ENCODE measurements around the gene FBXW10. TPM values are rescaled to one million over a fixed set of nuclear protein-coding genes. Genes with fewer than 3 reads are reported as not detected.
"Not testable (repeated sequence)": the region's sequence is repeated elsewhere in the genome, so short reads cannot be mapped to it uniquely, and the experiment has no call there.

The FBXW10 gene
- total RNA-seq, 1 donor from 2014 or later = 0.19 TPM

DNA sequence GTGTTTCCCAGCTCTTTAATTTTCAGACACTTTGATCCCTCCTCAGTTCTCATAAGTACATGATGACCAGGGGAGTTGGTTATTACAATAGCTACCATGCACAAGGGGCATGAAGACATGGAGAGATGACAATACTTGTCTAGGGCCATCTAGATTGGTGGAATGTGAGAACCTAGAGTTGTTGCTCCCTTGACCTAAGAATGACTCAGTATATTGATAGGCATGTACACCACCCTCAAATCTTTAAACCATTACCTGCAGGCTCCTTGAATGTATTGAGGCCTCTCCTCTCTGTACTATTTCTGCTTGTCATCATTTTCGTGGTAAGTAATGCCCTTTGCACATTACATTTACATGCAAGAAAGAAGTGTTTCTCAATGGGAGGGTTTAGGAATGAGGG, 20.3 kb upstream of the FBXW10 start:
- H3K27ac Mint-ChIP-seq (ENCODE audit: unreplicated experiment); H3K4me1 Mint-ChIP-seq; DNase-seq (ENCODE audit: low read depth, low spot score); H3K9me3 Mint-ChIP-seq; H3K27me3 Mint-ChIP-seq (ENCODE audit: low read depth); H3K4me3 Mint-ChIP-seq; H3K36me3 Mint-ChIP-seq (ENCODE audit: low read depth): not testable (repeated sequence)

DNA sequence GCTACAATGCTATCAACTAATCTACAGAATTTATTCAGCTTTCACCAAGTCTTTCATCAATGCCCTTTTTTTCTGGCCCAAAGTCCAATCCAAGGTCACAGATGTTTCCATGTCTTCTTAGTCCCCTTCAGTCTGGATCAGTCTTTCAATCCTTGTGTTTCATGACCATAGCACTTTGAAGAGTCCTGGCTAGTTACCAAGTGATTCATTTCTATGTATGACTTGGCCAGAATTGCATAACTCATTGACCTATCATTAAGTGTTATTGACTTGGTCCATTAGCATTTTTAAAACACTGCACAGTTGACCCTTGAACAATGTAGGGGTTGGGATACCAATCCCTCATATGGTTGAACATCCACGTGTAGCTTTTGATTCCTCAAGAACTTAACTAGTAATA, 11.4 kb upstream of the FBXW10 start:
- H3K27ac Mint-ChIP-seq (ENCODE audit: unreplicated experiment); H3K9me3 Mint-ChIP-seq; H3K36me3 Mint-ChIP-seq (ENCODE audit: low read depth); H3K27me3 Mint-ChIP-seq (ENCODE audit: low read depth); DNase-seq (ENCODE audit: low read depth, low spot score); H3K4me3 Mint-ChIP-seq; H3K4me1 Mint-ChIP-seq: not testable (repeated sequence)

DNA sequence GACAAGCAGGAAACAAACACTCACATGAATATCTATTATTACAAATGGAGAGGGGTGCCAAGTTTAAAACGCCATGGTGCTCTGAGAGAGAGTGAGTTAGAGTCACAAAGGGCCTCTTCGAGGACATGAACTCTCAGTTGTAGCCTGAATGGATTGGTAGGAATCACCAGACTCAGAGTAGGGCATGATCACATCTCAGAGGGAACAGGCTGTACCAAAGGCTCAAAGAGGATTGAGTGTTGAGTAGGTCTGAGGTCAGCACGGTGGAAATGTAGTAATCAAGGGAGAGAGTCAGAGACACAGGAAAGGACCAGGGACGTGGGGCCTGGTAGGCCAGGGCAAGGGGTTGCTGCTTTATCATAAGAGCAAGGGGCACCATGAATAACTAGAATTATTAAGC, 10.5 kb upstream of the FBXW10 start:
- H3K4me1 Mint-ChIP-seq; H3K9me3 Mint-ChIP-seq; H3K27me3 Mint-ChIP-seq (ENCODE audit: low read depth); H3K4me3 Mint-ChIP-seq; DNase-seq (ENCODE audit: low read depth, low spot score); H3K36me3 Mint-ChIP-seq (ENCODE audit: low read depth): not testable (repeated sequence)
- peak overlapping the region; percentile 12 for H3K27ac Mint-ChIP-seq (ENCODE audit: unreplicated experiment)

DNA sequence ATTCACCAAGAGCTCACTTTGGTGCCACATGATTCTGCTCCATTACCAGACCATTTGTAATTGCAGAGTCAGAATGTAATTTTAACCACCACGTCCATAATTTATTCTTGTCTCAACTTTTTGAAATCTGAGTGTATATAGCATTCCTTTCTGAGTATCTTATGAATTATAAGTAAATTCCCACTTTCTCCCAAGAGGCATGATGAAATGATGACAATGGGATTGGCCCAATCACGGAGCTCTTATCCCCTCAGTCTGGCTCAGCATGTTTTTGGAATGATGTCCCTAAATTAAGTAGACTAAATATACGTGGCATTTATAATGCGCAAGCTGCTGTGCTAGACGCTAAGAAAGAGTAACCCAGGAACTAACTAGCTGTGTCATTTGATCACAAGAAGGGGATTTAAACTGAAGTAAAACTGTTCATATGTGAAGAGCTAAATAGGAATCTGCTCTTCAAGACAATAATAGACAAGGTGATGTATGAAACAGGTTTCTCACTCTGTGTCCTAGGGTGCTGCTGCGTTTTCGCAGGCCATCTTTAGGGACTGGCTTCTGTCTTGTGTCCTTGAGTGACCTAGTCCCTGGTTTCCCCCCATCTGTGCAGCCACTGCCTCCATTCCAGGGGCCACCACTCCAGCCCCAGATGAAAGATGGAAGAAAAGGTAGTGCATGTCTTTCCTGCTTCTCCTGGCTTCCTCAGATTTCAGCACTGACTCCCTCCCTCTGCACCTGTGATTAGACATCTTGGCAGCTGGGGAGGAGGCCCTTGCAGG, 4.0 kb upstream of the FBXW10 start:
- not testable (repeated sequence) for H3K27me3 Mint-ChIP-seq (ENCODE audit: low read depth); H3K4me3 Mint-ChIP-seq; DNase-seq (ENCODE audit: low read depth, low spot score); H3K4me1 Mint-ChIP-seq; H3K36me3 Mint-ChIP-seq (ENCODE audit: low read depth); H3K27ac Mint-ChIP-seq (ENCODE audit: unreplicated experiment); H3K9me3 Mint-ChIP-seq

DNA sequence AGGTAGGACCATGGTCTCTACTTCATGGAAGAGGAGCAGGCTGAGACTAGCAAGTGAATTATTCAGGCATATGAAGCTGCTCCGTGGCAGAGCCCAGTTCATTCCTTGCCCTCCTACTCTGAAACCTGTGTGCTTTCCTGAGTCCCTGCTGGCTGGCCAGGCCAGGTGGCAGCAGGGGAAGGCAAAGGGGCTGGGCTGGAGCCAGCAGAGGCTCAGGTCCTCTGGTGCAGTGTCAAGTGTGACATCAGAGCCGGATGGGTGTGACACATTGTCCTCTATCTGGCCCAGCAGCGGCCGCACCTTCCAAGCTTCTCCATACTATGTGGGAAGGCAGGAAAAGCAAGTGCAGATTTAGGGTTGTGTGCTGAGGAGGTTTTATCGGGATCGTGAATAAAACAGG, 2.6 kb upstream of the FBXW10 start:
- DNase-seq (ENCODE audit: low read depth, low spot score); H3K4me3 Mint-ChIP-seq; H3K27me3 Mint-ChIP-seq (ENCODE audit: low read depth); H3K36me3 Mint-ChIP-seq (ENCODE audit: low read depth); H3K27ac Mint-ChIP-seq (ENCODE audit: unreplicated experiment); H3K4me1 Mint-ChIP-seq; H3K9me3 Mint-ChIP-seq: not testable (repeated sequence)

DNA sequence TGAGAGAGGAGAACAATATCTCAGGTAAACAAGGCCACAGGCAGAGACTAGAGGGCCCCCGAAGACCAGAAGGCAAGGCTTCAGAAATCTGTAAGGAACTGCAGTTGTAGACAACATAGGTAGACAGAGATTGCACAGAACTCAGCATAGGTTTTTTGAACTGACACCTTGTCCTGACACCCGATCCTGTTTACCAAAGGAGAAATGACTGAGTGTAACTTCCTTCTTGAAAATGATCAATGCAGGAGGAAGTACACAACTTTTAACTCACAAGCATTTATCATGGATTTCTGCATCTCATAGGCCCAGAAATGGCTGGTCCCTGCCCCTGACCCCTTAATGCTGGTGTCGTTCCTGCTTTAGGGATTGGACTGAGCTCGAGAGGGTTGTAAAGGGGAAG, 872 bp downstream of the FBXW10 start:
- DNase-seq (ENCODE audit: low read depth, low spot score); H3K4me1 Mint-ChIP-seq; H3K27me3 Mint-ChIP-seq (ENCODE audit: low read depth); H3K27ac Mint-ChIP-seq (ENCODE audit: unreplicated experiment); H3K36me3 Mint-ChIP-seq (ENCODE audit: low read depth); H3K9me3 Mint-ChIP-seq; H3K4me3 Mint-ChIP-seq: not testable (repeated sequence)

DNA sequence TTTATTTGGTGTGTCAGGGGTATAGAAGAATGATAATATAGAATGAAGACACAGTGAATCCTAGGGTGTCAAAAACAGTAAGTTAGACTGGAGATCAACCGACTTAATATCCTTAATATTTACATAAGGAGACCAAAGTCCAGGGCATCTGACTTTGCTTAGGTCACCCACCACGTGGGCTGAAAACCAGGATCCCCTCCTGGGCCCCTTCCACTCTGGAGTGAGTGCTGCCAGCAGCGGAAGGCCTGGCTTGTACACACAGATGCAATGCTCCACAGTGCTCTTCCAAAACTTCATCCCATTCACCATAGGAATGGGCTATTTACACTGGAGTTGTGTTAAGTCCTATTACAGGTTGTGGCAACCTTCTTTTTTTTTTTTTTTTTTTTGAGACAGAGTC, 2.7 kb downstream of the FBXW10 start:
- H3K27me3 Mint-ChIP-seq (ENCODE audit: low read depth); H3K36me3 Mint-ChIP-seq (ENCODE audit: low read depth); H3K4me1 Mint-ChIP-seq; H3K27ac Mint-ChIP-seq (ENCODE audit: unreplicated experiment); H3K4me3 Mint-ChIP-seq; DNase-seq (ENCODE audit: low read depth, low spot score); H3K9me3 Mint-ChIP-seq: not testable (repeated sequence)

DNA sequence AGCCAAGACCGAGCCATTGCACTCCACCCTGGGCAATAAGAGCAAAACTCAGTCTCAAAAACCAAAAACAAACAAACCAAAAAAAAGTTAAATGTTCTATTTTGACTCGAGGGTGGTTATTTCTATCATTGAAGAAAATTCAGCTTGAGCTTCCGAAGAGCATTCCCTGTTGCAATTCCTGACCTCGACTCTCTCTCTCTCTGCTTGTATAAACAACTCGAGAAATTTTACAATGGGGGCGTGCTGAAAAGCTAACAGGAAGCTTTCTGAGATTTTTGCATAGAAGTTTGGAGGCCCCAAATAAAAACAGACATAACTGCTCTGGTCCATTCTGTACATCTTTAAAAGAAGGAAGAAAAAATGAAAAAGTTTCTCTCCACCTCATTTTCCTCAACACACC, 3.6 kb downstream of the FBXW10 start:
- not testable (repeated sequence) for H3K27me3 Mint-ChIP-seq (ENCODE audit: low read depth); H3K4me1 Mint-ChIP-seq; DNase-seq (ENCODE audit: low read depth, low spot score); H3K4me3 Mint-ChIP-seq; H3K36me3 Mint-ChIP-seq (ENCODE audit: low read depth); H3K9me3 Mint-ChIP-seq; H3K27ac Mint-ChIP-seq (ENCODE audit: unreplicated experiment)

DNA sequence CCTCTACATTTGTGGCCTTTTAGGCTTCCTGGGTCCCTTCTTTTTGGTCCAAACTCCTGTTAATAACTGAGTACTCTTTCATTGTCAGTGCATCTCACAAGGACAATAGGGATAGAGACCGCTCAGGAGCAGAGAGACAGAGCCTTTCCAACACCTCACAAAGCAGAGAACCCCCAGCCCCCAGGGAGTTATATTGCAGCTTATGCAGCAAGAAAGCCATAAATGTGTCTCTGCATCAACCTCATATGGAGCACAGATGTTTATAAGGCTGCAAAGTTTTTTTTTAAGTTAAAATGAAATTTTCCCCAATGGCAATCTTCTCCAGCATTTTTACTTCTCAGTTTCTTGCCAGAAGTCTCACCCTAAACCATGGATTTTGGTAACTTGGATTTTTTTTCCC, 6.4 kb downstream of the FBXW10 start:
- DNase-seq (ENCODE audit: low read depth, low spot score); H3K27ac Mint-ChIP-seq (ENCODE audit: unreplicated experiment); H3K36me3 Mint-ChIP-seq (ENCODE audit: low read depth); H3K27me3 Mint-ChIP-seq (ENCODE audit: low read depth); H3K4me3 Mint-ChIP-seq; H3K9me3 Mint-ChIP-seq; H3K4me1 Mint-ChIP-seq: not testable (repeated sequence)

DNA sequence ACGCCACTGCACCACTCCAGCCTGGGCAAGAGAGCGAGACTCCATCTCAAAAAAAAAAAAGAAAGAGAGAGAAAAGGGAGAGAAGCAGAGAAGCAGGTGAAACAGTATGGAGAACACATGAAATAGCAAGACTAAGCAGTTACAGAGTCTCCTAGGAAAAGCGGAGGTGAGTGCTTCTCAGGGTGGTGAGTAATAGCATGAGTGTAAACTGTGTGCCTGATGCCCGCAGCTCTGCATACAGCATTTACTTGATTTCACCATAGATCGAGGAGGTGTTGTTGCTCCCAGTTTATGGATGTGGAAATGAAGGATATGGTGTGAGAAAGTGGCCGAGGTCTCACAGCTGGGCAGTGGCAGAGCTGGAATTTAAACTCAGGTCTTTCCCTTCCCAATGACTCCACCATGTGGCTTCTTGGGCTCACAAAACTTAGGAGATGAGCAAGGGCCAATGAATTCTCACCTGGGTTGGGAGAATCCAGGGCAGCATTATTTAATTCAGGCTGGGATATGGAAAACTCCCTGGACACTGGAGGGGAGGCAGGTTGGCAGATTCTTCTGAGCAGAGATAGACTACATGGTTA, 10.1 kb downstream of the FBXW10 start:
- not testable (repeated sequence) for H3K27me3 Mint-ChIP-seq (ENCODE audit: low read depth); H3K4me1 Mint-ChIP-seq; H3K9me3 Mint-ChIP-seq; H3K27ac Mint-ChIP-seq (ENCODE audit: unreplicated experiment); H3K4me3 Mint-ChIP-seq; DNase-seq (ENCODE audit: low read depth, low spot score); H3K36me3 Mint-ChIP-seq (ENCODE audit: low read depth)

DNA sequence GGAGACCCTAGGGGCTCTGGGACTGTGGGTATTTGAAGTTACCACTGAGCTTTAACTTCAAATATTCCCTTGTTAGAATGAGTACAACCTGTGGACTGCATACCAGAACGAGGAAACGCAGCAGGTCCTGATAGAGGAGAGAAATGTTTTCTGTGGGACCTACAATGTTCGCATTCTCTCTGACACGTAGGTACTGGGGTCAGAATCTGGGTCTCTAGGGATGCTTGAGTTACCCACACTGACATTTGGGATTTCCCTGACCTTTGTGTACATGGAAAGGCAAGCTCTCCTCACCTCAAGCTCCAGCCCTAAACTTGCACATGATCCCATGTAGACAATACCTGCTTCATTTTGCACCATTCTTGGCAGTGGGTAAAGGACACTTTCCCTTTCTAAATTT, 12.1 kb downstream of the FBXW10 start:
- H3K36me3 Mint-ChIP-seq (ENCODE audit: low read depth); H3K27me3 Mint-ChIP-seq (ENCODE audit: low read depth); H3K4me3 Mint-ChIP-seq; DNase-seq (ENCODE audit: low read depth, low spot score); H3K4me1 Mint-ChIP-seq; H3K9me3 Mint-ChIP-seq; H3K27ac Mint-ChIP-seq (ENCODE audit: unreplicated experiment): not testable (repeated sequence)

DNA sequence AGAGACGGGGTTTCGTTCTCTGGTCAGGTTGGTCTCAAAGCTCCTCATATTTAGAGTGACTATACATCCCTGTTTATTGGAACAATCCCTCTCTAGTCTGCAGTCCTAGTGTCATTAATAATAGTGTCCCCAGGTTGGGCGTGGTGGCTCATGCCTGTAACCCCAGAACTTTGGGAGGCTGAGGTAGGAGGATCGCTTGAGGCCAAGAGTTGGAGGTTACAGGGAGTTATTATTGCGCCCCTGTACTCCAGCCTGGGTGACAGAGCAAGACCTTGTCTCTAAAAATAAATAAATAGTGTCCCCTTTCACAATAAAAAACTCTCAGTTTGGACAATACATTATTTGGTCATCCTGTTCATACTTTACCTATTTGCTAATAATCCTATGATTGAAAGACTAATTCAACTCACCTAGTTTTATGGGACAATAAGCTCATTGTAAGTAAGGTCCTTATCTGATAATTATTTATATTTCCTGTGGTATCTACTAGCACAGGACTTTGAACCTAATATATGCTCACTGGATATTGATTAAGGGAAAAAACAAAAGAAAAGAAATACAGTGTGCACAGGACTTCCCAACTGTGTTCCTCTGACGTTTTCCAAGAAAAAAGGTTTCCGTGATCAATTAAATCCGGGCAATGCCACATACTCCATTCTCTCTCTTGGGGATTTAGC, 13.7 kb downstream of the FBXW10 start:
- not testable (repeated sequence) for H3K4me1 Mint-ChIP-seq; H3K27ac Mint-ChIP-seq (ENCODE audit: unreplicated experiment); H3K9me3 Mint-ChIP-seq; DNase-seq (ENCODE audit: low read depth, low spot score); H3K27me3 Mint-ChIP-seq (ENCODE audit: low read depth); H3K4me3 Mint-ChIP-seq; H3K36me3 Mint-ChIP-seq (ENCODE audit: low read depth)

DNA sequence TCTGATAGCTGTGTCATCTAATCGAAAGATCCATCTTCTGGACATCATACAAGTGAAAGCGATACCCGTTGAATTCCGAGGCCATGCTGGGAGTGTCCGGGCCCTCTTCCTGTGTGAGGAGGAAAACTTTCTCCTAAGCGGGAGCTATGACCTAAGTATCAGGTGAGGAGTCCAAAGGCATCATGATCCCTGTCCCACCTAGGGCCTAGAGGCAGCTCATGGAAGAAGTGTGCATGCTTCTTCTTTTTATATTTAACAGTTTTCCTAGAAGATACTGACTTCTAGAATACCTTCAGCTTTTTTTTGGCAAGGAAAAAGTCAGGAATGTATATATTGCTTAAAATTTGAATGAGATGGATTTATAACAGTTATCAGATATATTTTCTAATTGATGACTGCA, 14.5 kb downstream of the FBXW10 start:
- not testable (repeated sequence) for H3K27me3 Mint-ChIP-seq (ENCODE audit: low read depth); H3K9me3 Mint-ChIP-seq; H3K27ac Mint-ChIP-seq (ENCODE audit: unreplicated experiment); H3K4me1 Mint-ChIP-seq; DNase-seq (ENCODE audit: low read depth, low spot score); H3K36me3 Mint-ChIP-seq (ENCODE audit: low read depth); H3K4me3 Mint-ChIP-seq

DNA sequence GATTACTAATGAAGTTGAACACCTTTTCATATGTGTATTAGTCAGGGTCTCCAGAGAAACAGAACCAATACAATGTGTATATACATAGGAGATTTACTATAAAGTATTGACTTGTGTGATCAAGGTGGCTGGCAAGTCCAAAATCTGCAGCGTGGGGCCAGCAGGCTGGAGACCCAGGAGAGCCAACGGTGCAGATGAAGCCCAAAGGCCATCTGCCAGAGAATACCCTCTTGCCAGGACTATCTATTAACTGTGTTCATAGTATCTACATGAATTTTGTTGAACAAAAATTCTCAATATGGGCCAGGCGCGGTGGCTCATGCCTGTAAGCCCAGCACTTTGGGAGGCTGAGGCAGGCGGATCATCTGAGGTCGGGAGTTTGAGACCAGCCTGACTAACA, 16.4 kb downstream of the FBXW10 start:
- H3K27me3 Mint-ChIP-seq (ENCODE audit: low read depth); H3K9me3 Mint-ChIP-seq; H3K27ac Mint-ChIP-seq (ENCODE audit: unreplicated experiment); H3K4me3 Mint-ChIP-seq; H3K4me1 Mint-ChIP-seq; H3K36me3 Mint-ChIP-seq (ENCODE audit: low read depth); DNase-seq (ENCODE audit: low read depth, low spot score): not testable (repeated sequence)

All from neural crest cell (in vitro differentiated cells).